Right lobe of liver (tissue), 6 donors: Measurements from ENCODE around the gene COA8. TPM values are rescaled to one million over a fixed set of nuclear protein-coding genes. Genes with fewer than 3 reads are reported as not detected.

Experiments
- ATAC-seq, 4 donors: fragments of 200-7000 bp; cut with Tn5 transposase; one replicate each; pipeline ENCODE4 v1.9.1; 2020; ENCODE audit warnings: mild to moderate bottlenecking in 4 of 4, moderate library complexity in 4 of 4
- DNase-seq, 3 donors: peaks; one replicate each; pipeline ENCODE4 v3.0.0-alpha.2; 2020
- H3K27ac ChIP-seq, 3 donors: fragments of 200-600 bp; one replicate each; pipeline ENCODE4 v1.8.0; 2022
- H3K27me3 ChIP-seq, 2 donors: fragments of 200-600 bp; one replicate each; pipeline ENCODE4 v1.8.0; 2022
- H3K36me3 ChIP-seq, 4 donors: fragments of 200-600 bp; sonication (generic) in 1 of 4; one replicate each; pipeline versions ENCODE4 v1.5.1 to v1.8.0; 2017 to 2022; ENCODE audit warnings: control low read depth in 1 of 4
- H3K4me1 ChIP-seq, 4 donors: fragments of 200-600 bp; sonication (generic) in 1 of 4; one replicate each; pipeline versions ENCODE4 v1.5.1 to v1.8.0; 2017 to 2022; ENCODE audit warnings: control low read depth in 1 of 4
- H3K4me3 ChIP-seq, 3 donors: fragments of 200-600 bp; one replicate each; pipeline ENCODE4 v1.8.0; 2022
- H3K9me3 ChIP-seq, 4 donors: fragments of 200-600 bp; sonication (generic) in 1 of 4; one replicate each; pipeline versions ENCODE4 v1.5.1 to v1.8.0; 2017 to 2022; ENCODE audit warnings: control low read depth in 1 of 4
- CTCF ChIP-seq, 4 donors: fragments of 200-600 bp in 3 of 4; fragments of 450-650 bp in 1 of 4; IDR thresholded peaks; one replicate each; pipeline versions ENCODE4 v1.5.1 to v1.8.0; 2016 to 2022; ENCODE audit warnings: antibody characterized with exemption in 4 of 4, mild to moderate bottlenecking in 2 of 4
- POLR2A ChIP-seq: fragments of 450-650 bp; IDR thresholded peaks from one replicate; pipeline ENCODE4 v1.6.1; 2017; ENCODE audit warnings: antibody characterized with exemption, mild to moderate bottlenecking
- WGBS: methylation state at CpG from one replicate; pipeline ENCODE4 v1.1.6; 2018; ENCODE audit warnings: low coverage, low lambda C conversion rate; ENCODE audit not compliant: insufficient coverage; ENCODE audit errors: missing lambda C conversion rate; 5-methylcytosine and 5-hydroxymethylcytosine counted together
- intact Hi-C, 2 donors: fragments of 100-400 bp; cut with DNase I; formaldehyde crosslinking; loops; one replicate each; pipeline versions ENCODE4 v1.11.2 to v1.14.1; 2022
- total RNA-seq, 6 experiments: library from RNA; depleted of rRNA in 2 of 6; stranded (reverse); fragments of >200 nt in 2 of 6; fragmentation: NEBNext Ultra II Directional in 3 of 6; extraction: Animal tissue kit (Norgen Biotek cat#: 25700) in 3 of 6; gene quantifications; one replicate each; pipeline versions ENCODE4 v1.1.0 to v1.2.4, GENCODE V29; 2016 to 2023
- donor health status: DM: no; HTN: yes; CAD: no.
- donor health status: DM: no; HTN: no; CAD: no.
- donor health status: DM: no; HTN: no; CAD: no.
- donor health status: DM: no; HTN: yes; CAD: no.
- donor health status: DM: no; HTN: yes; CAD: no.

Gene COA8
- total RNA-seq, 6 experiments from 2014 or later = 7.5 to 17.7 (median 14.9) TPM

GRCh38 chr14:103611215-103611614 lies 48.5 kb downstream of the COA8 start:
- intact Hi-C loops = no loop called here
- Histone ChIP-seq H3K27me3 (no peaks in the 10 kb centered on the region), H3K4me3 (no peak overlapping the region), H3K36me3 (no peaks in the 10 kb centered on the region), H3K4me1 (no peaks in the 10 kb centered on the region), H3K9me3 (peaks cover 0 to 6% (median 2%) of the 10 kb centered on the region in 4 donors), H3K27ac (no peak overlapping the region)
- no peak for ATAC-seq
- no peak for DNase-seq
- 33% methylated on average over 1 of the region's 2 CpGs for WGBS
- TF ChIP-seq POLR2A (no peak), CTCF (IDR thresholded peaks at IDR 0.05) (no peak)

- 96% methylated on average over 3 of the region's 4 CpGs for WGBS
- no peaks in the 10 kb centered on the region for H3K27me3 ChIP-seq
- ATAC-seq = peak in 1 of 4 donors; percentile 34
These were observed 50.8 kb downstream of the COA8 start for GRCh38 chr14:103613517-103613916.

GRCh38 chr14:103616635-103617300 lies 54.0 kb downstream of the COA8 start:
- Histone ChIP-seq H3K27me3 (no peaks in the 10 kb centered on the region), H3K27ac (no peak overlapping the region), H3K36me3 (no peaks in the 10 kb centered on the region), H3K4me3 (no peak overlapping the region), H3K4me1 (no peaks in the 10 kb centered on the region), H3K9me3 (no peaks in the 10 kb centered on the region)
- WGBS = 70% methylated on average over 10 of the region's 17 CpGs
- ATAC-seq (no peak), DNase-seq (no peak)
- TF ChIP-seq POLR2A (no peak), CTCF (IDR thresholded peaks at IDR 0.05) (no peak)
- intact Hi-C loops = no loop called here

More at GRCh38 chr14:103613517-103613916, 50.8 kb downstream of the COA8 start:
- DNase-seq = no peak
- TF ChIP-seq POLR2A (no peak), CTCF (IDR thresholded peaks at IDR 0.05) (peak in 3 of 4 donors; percentile 26 to 46 (median 28))
- peaks cover 0 to 6% (median 2%) of the 10 kb centered on the region in 4 donors for H3K9me3 ChIP-seq
- no peak overlapping the region for H3K4me3 ChIP-seq
- H3K36me3 ChIP-seq = no peaks in the 10 kb centered on the region
- intact Hi-C loops = no loop called here
- no peaks in the 10 kb centered on the region for H3K4me1 ChIP-seq
- H3K27ac ChIP-seq = no peak overlapping the region

GRCh38 chr14:103619057-103619456 lies 56.3 kb downstream of the COA8 start:
- H3K4me3 ChIP-seq = no peak overlapping the region
- H3K9me3 ChIP-seq = no peaks in the 10 kb centered on the region
- no peaks in the 10 kb centered on the region for H3K36me3 ChIP-seq
- H3K4me1 ChIP-seq = no peaks in the 10 kb centered on the region
- ATAC-seq (no peak), DNase-seq (no peak)
- intact Hi-C loops = no loop called here
- TF ChIP-seq POLR2A (no peak), CTCF (IDR thresholded peaks at IDR 0.05) (no peak)
- no peaks in the 10 kb centered on the region for H3K27me3 ChIP-seq
- WGBS = 73% methylated on average over 5 of the region's 5 CpGs
- no peak overlapping the region for H3K27ac ChIP-seq
